NCI-H2196 (cell line): ENCODE results near the gene SMO.
"Not testable (repeated sequence)": the region's sequence is repeated elsewhere in the genome, so short reads cannot be mapped to it uniquely, and the experiment has no call there.

Experiments used
- DNase-seq: peaks from one replicate; lab custom pipeline; 2025; ENCODE audit not compliant: unreplicated experiment; lab: John Stamatoyannopoulos, UW

Gene SMO

DNA sequence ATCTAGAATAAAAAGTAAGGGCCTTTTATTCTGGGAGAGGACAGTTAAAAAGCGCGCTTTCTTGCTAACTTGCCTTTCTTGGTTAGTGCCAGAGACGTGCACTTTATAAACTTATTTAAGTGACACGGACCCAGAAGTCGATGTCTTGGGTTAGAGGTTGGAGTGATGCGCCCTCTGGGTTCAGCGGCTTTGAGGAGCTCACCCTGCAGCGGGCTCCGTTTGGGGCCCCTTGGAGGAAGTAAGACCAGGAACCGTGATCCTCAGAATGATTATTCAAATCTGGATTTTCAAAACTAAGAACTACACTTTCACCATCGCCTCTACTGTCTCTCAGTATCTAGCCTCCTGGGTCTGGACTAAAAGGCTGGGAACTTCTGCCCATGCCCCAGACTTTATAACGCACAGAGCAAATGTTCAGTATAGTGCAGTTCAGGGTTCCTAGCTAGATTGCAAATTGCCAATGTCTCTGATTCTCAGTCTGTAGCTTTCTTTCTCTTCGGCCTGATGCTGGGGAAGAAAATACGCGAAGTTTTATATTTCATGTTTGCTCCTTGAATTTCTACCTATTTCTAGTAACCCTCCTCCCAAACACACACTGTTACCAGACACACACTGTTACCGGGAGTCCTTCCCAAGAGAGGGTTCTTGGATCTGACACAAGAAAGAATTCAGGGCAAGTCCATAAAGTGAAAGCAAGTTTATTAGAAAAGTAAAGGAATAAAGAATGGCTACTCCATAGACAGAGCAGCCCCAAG is 18.6 kb upstream of the SMO start:
- DNase-seq: no peak

DNA sequence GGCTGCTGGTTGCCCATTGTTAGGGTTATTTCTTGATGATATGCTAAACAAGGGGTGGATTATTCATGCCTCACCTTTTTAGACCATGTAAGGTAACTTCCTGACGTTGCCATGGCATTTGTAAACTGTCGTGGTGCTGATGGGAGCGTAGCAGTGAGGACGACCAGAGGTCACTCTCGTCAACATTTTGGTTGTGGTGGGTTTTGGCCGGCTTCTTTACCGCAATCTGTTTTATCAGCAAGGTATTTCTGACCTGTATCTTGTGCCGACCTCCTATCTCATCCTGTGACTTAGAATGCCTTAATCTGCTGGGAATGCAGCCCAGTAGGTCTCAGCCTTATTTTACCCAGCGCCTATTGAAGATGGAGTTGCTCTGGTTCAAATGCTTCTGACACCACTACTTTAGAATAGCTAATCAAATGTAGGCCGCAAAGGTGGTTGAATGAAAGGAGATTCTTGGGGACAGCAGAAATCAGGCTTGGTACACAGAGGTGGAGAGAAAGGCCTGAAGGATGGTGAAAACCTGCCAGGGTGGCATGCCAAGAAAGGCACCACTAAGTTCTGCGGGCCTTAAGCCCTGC is 17.9 kb upstream of the SMO start:
- DNase-seq: no peak

DNA sequence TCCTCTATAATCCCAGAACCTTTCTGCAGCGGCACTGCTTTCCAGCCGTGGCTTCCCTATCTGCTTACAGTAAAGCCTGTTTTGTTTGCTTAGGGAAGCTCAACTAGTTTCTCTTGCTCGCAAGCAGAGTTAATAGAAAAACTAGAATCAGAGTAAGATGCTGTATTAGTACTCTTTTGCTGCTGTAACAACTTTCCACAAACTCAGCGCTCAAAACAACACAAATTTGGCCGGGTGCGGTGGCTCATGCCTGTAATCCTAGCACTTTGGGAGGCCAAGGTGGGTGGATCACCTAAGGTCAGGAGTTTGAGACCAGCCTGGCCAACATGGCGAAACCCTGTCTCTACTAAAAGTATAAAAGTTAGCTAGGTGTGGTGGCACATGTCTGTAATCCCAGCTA is 14.6 kb upstream of the SMO start:
- not testable (repeated sequence) for DNase-seq

- no peak for DNase-seq
Observed at GRCh38 chr7:129176916-129177710, 11.3 kb upstream of the SMO start.

DNA sequence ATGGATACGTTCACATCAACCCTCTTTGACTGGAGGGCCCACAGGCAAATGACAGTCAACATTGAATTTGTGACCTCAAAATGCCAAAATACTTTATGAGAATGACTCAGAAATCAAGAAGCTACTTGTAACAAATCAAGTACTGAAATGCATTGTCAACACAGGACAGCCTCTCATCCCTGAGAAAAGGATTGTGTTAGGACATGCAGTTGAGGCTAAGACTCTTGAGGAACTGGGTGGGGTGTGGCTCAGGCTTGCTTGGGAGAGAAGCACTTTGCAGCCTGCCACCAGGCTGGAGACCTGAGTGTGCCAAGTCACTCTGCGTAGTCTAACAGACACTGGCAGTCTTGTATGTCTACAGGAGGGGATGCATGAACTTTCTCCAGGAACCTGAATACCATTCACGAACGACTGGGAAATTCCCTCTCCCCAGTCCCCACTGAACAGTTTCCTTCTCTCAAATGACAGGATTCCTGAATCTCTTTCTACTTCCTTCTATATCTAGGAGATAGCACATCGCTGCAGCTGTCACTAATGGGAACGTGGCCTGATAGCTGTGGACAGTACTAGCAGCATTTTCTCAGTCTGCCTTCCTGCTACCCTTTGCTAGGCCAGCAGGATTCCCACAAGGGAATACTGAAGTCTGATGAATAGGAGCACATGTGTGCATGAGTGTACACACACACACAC is 3.3 kb upstream of the SMO start:
- DNase-seq: no peak

DNA sequence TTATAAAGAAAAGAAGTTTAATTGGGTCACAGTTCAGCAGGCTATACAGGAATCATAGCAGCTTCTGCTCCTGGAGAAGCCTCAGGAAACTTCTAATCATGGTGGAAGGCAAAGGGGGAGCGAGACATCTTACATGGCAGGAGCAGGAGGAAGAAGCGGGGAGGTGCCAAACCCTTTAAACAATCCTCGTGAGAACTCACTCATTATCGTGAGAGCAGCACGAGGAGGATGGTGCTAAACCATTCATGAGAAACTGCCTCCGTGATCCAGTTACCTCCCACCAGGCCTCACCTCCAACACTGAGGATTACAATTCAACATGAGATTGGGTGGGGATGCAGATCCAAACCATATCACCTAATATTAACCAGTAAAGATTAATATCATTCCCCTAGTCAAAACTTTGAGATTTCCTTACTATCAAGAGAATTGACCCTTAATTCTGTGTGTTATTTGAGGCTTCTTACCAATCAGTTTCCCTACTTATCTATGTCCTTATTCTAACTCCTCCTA is 1.6 kb upstream of the SMO start:
- no peak for DNase-seq

- no peak for DNase-seq
Observed at GRCh38 chr7:129187681-129188371, 607 bp upstream of the SMO start.

- DNase-seq: no peak
Observed at GRCh38 chr7:129188892-129189660, 643 bp downstream of the SMO start.

DNA sequence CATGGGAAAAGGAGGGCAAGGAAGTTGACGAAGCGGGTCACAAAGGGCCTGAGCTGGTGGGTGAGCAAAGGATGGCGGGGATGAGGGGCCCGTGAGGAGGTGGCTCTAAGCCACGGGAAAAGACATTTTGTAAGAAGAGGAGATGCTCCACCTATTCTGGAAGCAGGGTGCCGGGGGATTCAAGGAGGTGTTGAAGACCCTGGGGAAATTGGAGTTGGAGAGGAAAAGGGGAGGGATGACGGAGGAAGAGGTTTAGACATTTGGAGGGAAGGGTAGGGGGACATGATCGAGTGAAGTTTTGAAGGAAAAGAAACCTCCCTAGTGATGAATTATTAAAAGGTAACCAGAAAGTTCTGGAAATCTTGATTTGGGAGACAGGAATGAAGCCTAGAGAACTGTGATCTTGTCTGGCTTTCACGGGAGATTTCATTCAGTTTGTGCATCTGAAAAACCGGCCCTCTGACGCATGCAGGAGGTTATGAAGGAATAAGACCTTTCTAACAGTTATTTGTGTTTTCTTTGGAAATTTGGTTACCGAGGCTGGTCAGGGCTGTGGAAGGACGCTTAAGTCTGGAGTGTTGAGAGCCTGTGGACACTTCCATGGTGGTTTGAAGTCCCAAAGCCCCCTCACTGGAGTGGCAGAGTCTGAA is 1.4 kb downstream of the SMO start:
- DNase-seq: no peak

GRCh38 chr7:129191272-129191671 is 2.8 kb downstream of the SMO start:
- no peak for DNase-seq

GRCh38 chr7:129193892-129194291 is 5.5 kb downstream of the SMO start:
- no peak for DNase-seq

DNA sequence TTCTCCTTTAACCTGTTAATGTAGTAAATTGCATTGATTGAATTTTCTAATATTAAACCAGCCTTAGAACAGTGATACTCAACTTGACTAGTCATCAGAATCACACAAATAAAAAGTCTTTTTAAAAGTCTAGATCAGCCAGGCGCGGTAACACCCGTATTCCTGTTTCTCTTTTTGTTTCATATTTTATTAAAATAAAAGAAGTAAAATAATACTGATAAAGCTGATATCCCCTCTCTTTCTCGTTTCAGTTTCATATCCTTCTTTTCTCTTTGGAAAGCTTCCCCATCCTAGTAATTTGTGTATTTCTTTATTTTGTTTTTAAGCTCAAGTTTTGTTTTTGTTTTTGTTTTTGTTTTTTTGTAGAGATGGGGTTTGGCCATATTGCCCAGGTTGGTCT is 9.3 kb downstream of the SMO start:
- no peak for DNase-seq

GRCh38 chr7:129199406-129199805 is 11.0 kb downstream of the SMO start:
- DNase-seq: no peak

GRCh38 chr7:129202058-129202777 is 13.8 kb downstream of the SMO start:
- DNase-seq: no peak

- no peak for DNase-seq
Observed at GRCh38 chr7:129203050-129203741, 14.8 kb downstream of the SMO start.

- DNase-seq: no peak
Observed at GRCh38 chr7:129205126-129205818, 16.8 kb downstream of the SMO start.

- DNase-seq: no peak
Observed at GRCh38 chr7:129205987-129206785, 17.8 kb downstream of the SMO start.
